Sigmoid colon (tissue), 4 donors: ENCODE data around the gene ERCC8.

ENCODE experiments used
- POLR2AphosphoS5 ChIP-seq, 4 donors: sonication (generic); formaldehyde crosslinking; IDR thresholded peaks; one replicate each; pipeline ENCODE4 v1.6.1; 2017; ENCODE audit warnings: antibody characterized with exemption in 4 of 4
- TF ChIP-seq, protein P1 (sequence below), 4 experiments: fragments of 450-650 bp in 3 of 4; fragments of 200-600 bp in 1 of 4; IDR thresholded peaks; one replicate each; pipeline ENCODE4 v1.5.1; 2016 to 2019; ENCODE audit warnings: antibody characterized with exemption in 4 of 4, mild to moderate bottlenecking in 3 of 4, moderate library complexity in 2 of 4

DNA sequence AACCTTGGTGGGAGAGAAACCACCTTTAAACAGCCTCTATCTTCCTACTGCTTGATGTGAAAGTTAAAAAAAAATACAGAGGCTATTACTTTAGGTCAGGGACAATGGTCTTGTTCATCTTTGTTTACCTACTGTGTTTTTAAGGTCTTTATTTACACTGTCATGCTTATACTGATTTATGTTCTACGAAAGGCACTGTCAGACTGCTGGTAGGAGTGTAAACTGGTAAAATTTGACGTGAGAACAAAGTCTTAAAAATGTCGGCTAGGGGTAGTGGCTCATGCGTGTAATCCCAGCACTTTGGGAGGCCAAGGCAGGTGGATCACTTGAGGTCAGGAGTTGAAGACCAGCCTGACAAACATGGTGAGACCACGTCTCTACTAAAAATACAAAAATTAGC, 58.7 kb downstream of the ERCC8 start:
- TF ChIP-seq, protein P1, sequence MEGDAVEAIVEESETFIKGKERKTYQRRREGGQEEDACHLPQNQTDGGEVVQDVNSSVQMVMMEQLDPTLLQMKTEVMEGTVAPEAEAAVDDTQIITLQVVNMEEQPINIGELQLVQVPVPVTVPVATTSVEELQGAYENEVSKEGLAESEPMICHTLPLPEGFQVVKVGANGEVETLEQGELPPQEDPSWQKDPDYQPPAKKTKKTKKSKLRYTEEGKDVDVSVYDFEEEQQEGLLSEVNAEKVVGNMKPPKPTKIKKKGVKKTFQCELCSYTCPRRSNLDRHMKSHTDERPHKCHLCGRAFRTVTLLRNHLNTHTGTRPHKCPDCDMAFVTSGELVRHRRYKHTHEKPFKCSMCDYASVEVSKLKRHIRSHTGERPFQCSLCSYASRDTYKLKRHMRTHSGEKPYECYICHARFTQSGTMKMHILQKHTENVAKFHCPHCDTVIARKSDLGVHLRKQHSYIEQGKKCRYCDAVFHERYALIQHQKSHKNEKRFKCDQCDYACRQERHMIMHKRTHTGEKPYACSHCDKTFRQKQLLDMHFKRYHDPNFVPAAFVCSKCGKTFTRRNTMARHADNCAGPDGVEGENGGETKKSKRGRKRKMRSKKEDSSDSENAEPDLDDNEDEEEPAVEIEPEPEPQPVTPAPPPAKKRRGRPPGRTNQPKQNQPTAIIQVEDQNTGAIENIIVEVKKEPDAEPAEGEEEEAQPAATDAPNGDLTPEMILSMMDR (IDR thresholded peaks at IDR 0.05) = no peak
- no peak for TF ChIP-seq POLR2AphosphoS5 (IDR thresholded peaks at IDR 0.05)
